NCI-H2029 treated with DMSO at 0.1 percent for 48 hours (cell line): Measurements from ENCODE around the gene CHRNA1.

Experiments
- DNase-seq: peaks from one replicate; lab custom pipeline; 2025; lab: John Stamatoyannopoulos, UW

CHRNA1 gene

GRCh38 chr2:174760845-174761473 lies 3.3 kb downstream of the CHRNA1 start:
- peak; percentile 14 for DNase-seq

- DNase-seq = no peak
These were observed 4.7 kb downstream of the CHRNA1 start for GRCh38 chr2:174759381-174760065.

- no peak for DNase-seq
These were observed 7.5 kb downstream of the CHRNA1 start for GRCh38 chr2:174756743-174757142.

- DNase-seq = no peak
These were observed 11.1 kb downstream of the CHRNA1 start for GRCh38 chr2:174753038-174753633.

- DNase-seq = no peak
These were observed 11.8 kb downstream of the CHRNA1 start for GRCh38 chr2:174752403-174753037.

GRCh38 chr2:174750923-174751441 lies 13.3 kb downstream of the CHRNA1 start:
- no peak for DNase-seq

- DNase-seq = no peak
These were observed 14.5 kb downstream of the CHRNA1 start for GRCh38 chr2:174749793-174750192.

- DNase-seq = peak; percentile 32
These were observed 15.3 kb downstream of the CHRNA1 start for GRCh38 chr2:174748948-174749347.

- DNase-seq = no peak
These were observed 19.1 kb downstream of the CHRNA1 start for GRCh38 chr2:174745142-174745541.

- no peak for DNase-seq
These were observed 20.2 kb downstream of the CHRNA1 start for GRCh38 chr2:174744111-174744510.

- peak; percentile 42 for DNase-seq
These were observed 23.6 kb downstream of the CHRNA1 start for GRCh38 chr2:174740721-174741120.

- DNase-seq = no peak
These were observed 25.4 kb downstream of the CHRNA1 start for GRCh38 chr2:174738841-174739240.

GRCh38 chr2:174731546-174731945 lies 32.7 kb downstream of the CHRNA1 start:
- DNase-seq = no peak

- DNase-seq = no peak
These were observed 33.6 kb downstream of the CHRNA1 start for GRCh38 chr2:174730698-174731018.

GRCh38 chr2:174729797-174730697 lies 34.2 kb downstream of the CHRNA1 start:
- peak; percentile 8 for DNase-seq

- DNase-seq = no peak
These were observed 36.2 kb downstream of the CHRNA1 start for GRCh38 chr2:174728096-174728495.

- no peak for DNase-seq
These were observed 38.1 kb downstream of the CHRNA1 start for GRCh38 chr2:174726212-174726611.

- no peak for DNase-seq
These were observed 41.2 kb downstream of the CHRNA1 start for GRCh38 chr2:174722942-174723592.

GRCh38 chr2:174719016-174719415 lies 45.3 kb downstream of the CHRNA1 start:
- DNase-seq = no peak

- no peak for DNase-seq
These were observed 45.7 kb downstream of the CHRNA1 start for GRCh38 chr2:174718591-174718990.

GRCh38 chr2:174717916-174718315 lies 46.4 kb downstream of the CHRNA1 start:
- no peak for DNase-seq
